IMR-90 (cell line): ENCODE data around the gene ZNF365. TPM values are rescaled to one million over a fixed set of nuclear protein-coding genes. Genes with fewer than 3 reads are reported as not detected.
"Not testable (repeated sequence)": the region's sequence is repeated elsewhere in the genome, so short reads cannot be mapped to it uniquely, and the experiment has no call there.

Experiments
- ATAC-seq: fragments of 200-7000 bp; cut with Tn5 transposase; 2 replicates; pipeline ENCODE4 v1.9.1; 2020; ENCODE audit warnings: low read depth, mild to moderate bottlenecking, moderate library complexity
- BruUV-seq: library from RNA; stranded (reverse); fragments of 400-500 nt; replicated peaks from 2 replicates; lab custom pipeline; 2021; lab: Mats Ljungman, UMichigan
- CTCF ChIA-PET: fragments of 300-600 bp; formaldehyde crosslinking; extraction: SDS; loops from one replicate; lab custom pipeline; 2021; ENCODE audit warnings: antibody characterized with exemption; lab: Yijun Ruan, JAX
- POLR2A ChIA-PET: fragments of 300-600 bp; sonication (Branson Sonifier 250); formaldehyde crosslinking; loops from one replicate; lab custom pipeline; 2022; ENCODE audit warnings: antibody characterized with exemption; ENCODE audit not compliant: unreplicated experiment; lab: Charles Lee
- DNase-seq: peaks from one replicate; pipeline ENCODE4 v3.0.0; 2013
- H2AFZ ChIP-seq: replicated peaks from 2 replicates; pipeline ENCODE3; 2013; ENCODE audit warnings: low read length, mild to moderate bottlenecking; ENCODE audit not compliant: poor library complexity
- H2AK5ac ChIP-seq: 2 replicates; pipeline ENCODE4 v1.6.1; 2013; ENCODE audit warnings: low read depth, low read length, inconsistent platforms
- H2AK9ac ChIP-seq: replicated peaks from 2 replicates; pipeline ENCODE3; 2013; ENCODE audit warnings: mild to moderate bottlenecking, low read depth, low read length, moderate library complexity; ENCODE audit not compliant: poor library complexity
- H2BK120ac ChIP-seq: 2 replicates; pipeline ENCODE4 v1.6.1; 2013; ENCODE audit warnings: low read depth, low read length, inconsistent platforms
- H2BK15ac ChIP-seq: 3 replicates; pipeline ENCODE4 v1.6.1; 2013; ENCODE audit warnings: low read depth, low read length, inconsistent platforms
- H2BK20ac ChIP-seq: 2 replicates; pipeline ENCODE4 v1.6.1; 2013; ENCODE audit warnings: low read depth, mild to moderate bottlenecking, inconsistent platforms, low read length, moderate library complexity
- H2BK5ac ChIP-seq: 2 replicates; pipeline ENCODE4 v1.6.1; 2013; ENCODE audit warnings: mild to moderate bottlenecking, low read depth, low read length, inconsistent platforms; ENCODE audit not compliant: poor library complexity, severe bottlenecking
- H3K14ac ChIP-seq: replicated peaks from 2 replicates; pipeline ENCODE4 v1.6.1; 2013; ENCODE audit warnings: low read depth, low read length, inconsistent platforms
- H3K18ac ChIP-seq: 2 replicates; pipeline ENCODE4 v1.6.1; 2013; ENCODE audit warnings: low read depth, low read length, control low read depth
- H3K23ac ChIP-seq: 2 replicates; pipeline ENCODE4 v1.6.1; 2013; ENCODE audit warnings: low read depth, low read length, inconsistent platforms
- H3K27ac ChIP-seq: 2 replicates; pipeline ENCODE4 v1.5.1; 2013; ENCODE audit warnings: mild to moderate bottlenecking, control low read depth, low read length; ENCODE audit not compliant: insufficient read depth
- H3K27me3 ChIP-seq: 2 replicates; pipeline ENCODE4 v1.6.1; 2013; ENCODE audit warnings: low read length; ENCODE audit not compliant: control insufficient read depth, insufficient read depth
- H3K36me3 ChIP-seq: 2 replicates; pipeline ENCODE4 v1.6.1; 2013; ENCODE audit warnings: low read length, mixed read lengths; ENCODE audit not compliant: control insufficient read depth, insufficient read depth
- H3K4ac ChIP-seq: 2 replicates; pipeline ENCODE4 v1.6.1; 2013; ENCODE audit warnings: low read depth, low read length, inconsistent platforms
- H3K4me1 ChIP-seq: 2 replicates; pipeline ENCODE4 v1.6.1; 2013; ENCODE audit warnings: low read length, mixed read lengths; ENCODE audit not compliant: control insufficient read depth, insufficient read depth
- H3K4me2 ChIP-seq: 2 replicates; pipeline ENCODE4 v1.6.1; 2013; ENCODE audit warnings: low read depth, mild to moderate bottlenecking, control low read depth, low read length, moderate library complexity
- H3K4me3 ChIP-seq: 2 replicates; pipeline ENCODE4 v1.5.1; 2013; ENCODE audit warnings: low read depth, mild to moderate bottlenecking, control low read depth, low read length, moderate library complexity; ENCODE audit not compliant: insufficient read depth
- H3K56ac ChIP-seq: 2 replicates; pipeline ENCODE4 v1.6.1; 2013; ENCODE audit warnings: low read length, inconsistent platforms; ENCODE audit not compliant: insufficient read depth; ENCODE audit errors: extremely low read depth
- H3K79me1 ChIP-seq, 2 experiments: 2 replicates each; pipeline ENCODE4 v1.6.1; 2013; ENCODE audit warnings: low read length in 2 of 2, inconsistent platforms in 1 of 2, low read depth in 1 of 2
- H3K9ac ChIP-seq: 2 replicates; pipeline ENCODE4 v1.6.1; 2013; ENCODE audit warnings: low read depth, low read length, control low read depth
- H3K9me1 ChIP-seq: 2 replicates; pipeline ENCODE4 v1.6.1; 2013; ENCODE audit warnings: low read length, inconsistent platforms; ENCODE audit not compliant: insufficient read depth
- H3K9me3 ChIP-seq: 2 replicates; pipeline ENCODE4 v1.6.1; 2013; ENCODE audit warnings: low read length; ENCODE audit not compliant: control insufficient read depth, insufficient read depth
- H4K20me1 ChIP-seq: 2 replicates; pipeline ENCODE4 v1.6.1; 2013; ENCODE audit warnings: low read length, inconsistent platforms; ENCODE audit not compliant: insufficient read depth
- H4K5ac ChIP-seq: 2 replicates; pipeline ENCODE4 v1.6.1; 2013; ENCODE audit warnings: mild to moderate bottlenecking, low read depth, low read length, control low read depth
- H4K8ac ChIP-seq, 2 experiments: 2 replicates each; pipeline ENCODE4 v1.6.1; 2013; ENCODE audit warnings: low read depth in 2 of 2, low read length in 2 of 2, control low read depth in 1 of 2, inconsistent platforms in 1 of 2
- H4K91ac ChIP-seq: 2 replicates; pipeline ENCODE4 v1.6.1; 2013; ENCODE audit warnings: low read depth, low read length, inconsistent platforms; ENCODE audit not compliant: insufficient read depth
- WGBS, 2 experiments: methylation state at CpG; one replicate each; pipeline versions ENCODE4 v1.1.5 to v1.1.7; 2013; ENCODE audit warnings: missing lambda C conversion rate in 2 of 2; ENCODE audit not compliant: insufficient read length in 1 of 2; ENCODE audit errors: extremely low coverage in 2 of 2; 5-methylcytosine and 5-hydroxymethylcytosine counted together
- dilution Hi-C: fragments of 300-500 bp; cut with HindIII; formaldehyde crosslinking; loops from one replicate; pipeline ENCODE4 v1.14.3; 2018; ENCODE audit warnings: low sequenced_read_pairs; ENCODE audit not compliant: unreplicated experiment
- in situ Hi-C: fragments of 300-500 bp; cut with MboI; formaldehyde crosslinking; loops from 3 replicates; pipeline ENCODE4 v1.14.3; 2019; ENCODE audit warnings: low sequenced_read_pairs, inconsistent platforms, mixed read lengths
- intact Hi-C: fragments of 100-400 bp; cut with micrococcal nuclease; formaldehyde crosslinking; loops from 2 replicates; pipeline ENCODE4 v1.10.0; 2022
- polyA plus RNA-seq, 3 experiments: library from polyadenylated mRNA; depleted of rRNA; stranded (reverse); fragments of >200 nt; gene quantifications; 2 replicates each; pipeline ENCODE4 v1.2.3, GENCODE V29; 2012; ENCODE audit warnings: low replicate concordance in 1 of 3
- total RNA-seq: library from RNA; depleted of rRNA; stranded (reverse); fragments of >200 nt; gene quantifications from 2 replicates; pipeline ENCODE4 v1.2.3, GENCODE V29; 2012

ZNF365 gene
- total and polyA plus RNA-seq, 2 of the 4 experiments (the other 2 are of a cell fraction): 1.2 to 3.2 TPM

DNA sequence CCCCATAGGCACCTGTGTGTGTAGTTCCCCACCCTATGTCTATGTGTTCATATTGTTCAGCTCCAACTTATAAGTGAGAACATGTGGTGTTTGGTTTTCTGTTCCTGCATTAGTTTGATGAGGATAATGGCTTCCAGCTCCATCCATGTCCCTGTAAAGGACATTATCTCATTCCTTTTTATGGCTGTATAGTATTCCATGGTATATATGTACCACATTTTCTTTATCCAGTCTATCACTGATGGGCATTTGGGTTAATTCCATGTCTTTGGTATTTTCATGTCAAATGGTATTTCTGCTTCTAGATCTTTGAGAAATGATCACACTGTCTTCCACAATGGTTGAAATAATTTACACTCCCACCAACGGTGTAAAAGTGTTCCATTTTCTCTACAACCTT, 36.4 kb downstream of the ZNF365 start:
- H3K9ac ChIP-seq, intact Hi-C loops, H3K27me3 ChIP-seq, ATAC-seq, H3K23ac ChIP-seq, H2BK20ac ChIP-seq, H3K4me1 ChIP-seq, H2AFZ ChIP-seq, POLR2A ChIA-PET, H3K27ac ChIP-seq, H3K36me3 ChIP-seq, H3K9me1 ChIP-seq, H4K20me1 ChIP-seq, in situ Hi-C loops, H4K8ac ChIP-seq, H2BK120ac ChIP-seq, DNase-seq, CTCF ChIA-PET, H2BK15ac ChIP-seq, H3K18ac ChIP-seq, dilution Hi-C loops, H3K4me2 ChIP-seq, H3K4ac ChIP-seq, H3K14ac ChIP-seq, H3K79me1 ChIP-seq, H3K56ac ChIP-seq, H4K91ac ChIP-seq, H3K9me3 ChIP-seq, H2AK9ac ChIP-seq, H2AK5ac ChIP-seq, H3K4me3 ChIP-seq, BruUV-seq, H4K5ac ChIP-seq, H2BK5ac ChIP-seq: not testable (repeated sequence)
- no CpG with 5 or more reads among the region's 1 CpG for WGBS, 2 experiments

DNA sequence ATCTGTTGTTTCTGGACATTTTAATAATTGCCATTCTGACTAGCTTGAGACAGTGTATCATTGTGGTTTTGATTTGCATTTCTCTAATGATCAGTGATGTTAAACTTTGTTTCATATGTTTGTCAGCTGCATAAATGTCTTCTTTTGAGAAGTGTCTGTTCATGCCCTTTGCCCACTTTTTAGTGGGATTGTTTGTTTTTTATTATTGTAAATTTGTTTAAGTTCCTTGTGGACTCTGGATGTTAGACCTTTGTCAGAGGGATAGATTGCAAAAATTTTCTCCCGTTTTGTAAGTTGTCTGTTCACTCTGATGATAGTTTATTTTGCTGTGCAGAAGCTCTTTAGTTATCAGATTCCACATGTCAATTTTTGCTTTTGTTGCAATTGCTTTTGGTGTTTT, 36.8 kb downstream of the ZNF365 start:
- H3K9ac ChIP-seq, POLR2A ChIA-PET, H3K27ac ChIP-seq, in situ Hi-C loops, intact Hi-C loops, H4K8ac ChIP-seq, ATAC-seq, H3K27me3 ChIP-seq, H2AK5ac ChIP-seq, H4K91ac ChIP-seq, H2BK5ac ChIP-seq, H2AK9ac ChIP-seq, H2BK120ac ChIP-seq, H3K4me2 ChIP-seq, H4K20me1 ChIP-seq, DNase-seq, H3K14ac ChIP-seq, H3K79me1 ChIP-seq, H3K9me3 ChIP-seq, H3K4me3 ChIP-seq, H3K4me1 ChIP-seq, BruUV-seq, H3K4ac ChIP-seq, H3K36me3 ChIP-seq, H3K56ac ChIP-seq, H4K5ac ChIP-seq, H3K9me1 ChIP-seq, H3K18ac ChIP-seq, CTCF ChIA-PET, dilution Hi-C loops, H3K23ac ChIP-seq, H2BK15ac ChIP-seq, H2BK20ac ChIP-seq, H2AFZ ChIP-seq: not testable (repeated sequence)
- WGBS, 2 experiments: no CpG with 5 or more reads among the region's 1 CpG
